ENCODE data around the gene CACNB1.
"Not testable (repeated sequence)": the region's sequence is repeated elsewhere in the genome, so short reads cannot be mapped to it uniquely, and the experiment has no call there.

CACNB1 gene

GRCh38 chr17:39171933-39172332 is 25.5 kb downstream of the CACNB1 start:
- TF ChIP-seq CTCF (IDR thresholded peaks at IDR 0.05; ENCODE audit: low read depth, low read length, missing control alignments): no peak
- in situ Hi-C loops (cut with HindIII; ENCODE audit: low sequenced_read_pairs): no loop called here
- no peak for DNase-seq (ENCODE audit: low read depth)
- no peak overlapping the region for H3K4me3 ChIP-seq (ENCODE audit: low read depth, low read length)

GRCh38 chr17:39170558-39170957 is 26.9 kb downstream of the CACNB1 start:
- DNase-seq (ENCODE audit: low read depth): no peak
- H3K4me3 ChIP-seq (ENCODE audit: low read depth, low read length): no peak overlapping the region
- in situ Hi-C loops (cut with HindIII; ENCODE audit: low sequenced_read_pairs): no loop called here
- no peak for TF ChIP-seq CTCF (IDR thresholded peaks at IDR 0.05; ENCODE audit: low read depth, low read length, missing control alignments)

- in situ Hi-C loops (cut with HindIII; ENCODE audit: low sequenced_read_pairs): no loop called here
- no peak overlapping the region for H3K4me3 ChIP-seq (ENCODE audit: low read depth, low read length)
- TF ChIP-seq CTCF (IDR thresholded peaks at IDR 0.05; ENCODE audit: low read depth, low read length, missing control alignments): no peak
- no peak for DNase-seq (ENCODE audit: low read depth)
These were observed 27.4 kb downstream of the CACNB1 start for GRCh38 chr17:39170109-39170508.

- TF ChIP-seq CTCF (IDR thresholded peaks at IDR 0.05; ENCODE audit: low read depth, low read length, missing control alignments): no peak
- in situ Hi-C loops (cut with HindIII; ENCODE audit: low sequenced_read_pairs): loop anchor here (10.0 kb wide), 1 partner anchor 105 kb away; no protein-coding TSS in a partner anchor
- no peak for DNase-seq (ENCODE audit: low read depth)
- H3K4me3 ChIP-seq (ENCODE audit: low read depth, low read length): no peak overlapping the region
These were observed 28.0 kb downstream of the CACNB1 start for GRCh38 chr17:39169518-39169917.

- H3K4me3 ChIP-seq (ENCODE audit: low read depth, low read length): no peak overlapping the region
- no peak for DNase-seq (ENCODE audit: low read depth)
- TF ChIP-seq CTCF (IDR thresholded peaks at IDR 0.05; ENCODE audit: low read depth, low read length, missing control alignments): no peak
- in situ Hi-C loops (cut with HindIII; ENCODE audit: low sequenced_read_pairs): loop anchor here (10.0 kb wide), 1 partner anchor 104 kb away; no protein-coding TSS in a partner anchor
These were observed 28.4 kb downstream of the CACNB1 start for GRCh38 chr17:39169101-39169500.

- in situ Hi-C loops (cut with HindIII; ENCODE audit: low sequenced_read_pairs): loop anchor here (10.0 kb wide), 1 partner anchor 104 kb away; no protein-coding TSS in a partner anchor
These were observed 29.0 kb downstream of the CACNB1 start for GRCh38 chr17:39168503-39168902.

GRCh38 chr17:39167476-39167875 is 30.0 kb downstream of the CACNB1 start:
- no peak overlapping the region for H3K4me3 ChIP-seq (ENCODE audit: low read depth, low read length)
- no peak for TF ChIP-seq CTCF (IDR thresholded peaks at IDR 0.05; ENCODE audit: low read depth, low read length, missing control alignments)
- in situ Hi-C loops (cut with HindIII; ENCODE audit: low sequenced_read_pairs): loop anchor here (10.0 kb wide), 1 partner anchor 103 kb away; no protein-coding TSS in a partner anchor
- no peak for DNase-seq (ENCODE audit: low read depth)

More at GRCh38 chr17:39168503-39168902, 29.0 kb downstream of the CACNB1 start:
- not testable (repeated sequence) for H3K4me3 ChIP-seq (ENCODE audit: low read depth, low read length); DNase-seq (ENCODE audit: low read depth)

All from astrocyte of the cerebellum (primary cell).